GM13976 (cell line): Measurements from ENCODE around the gene PROSER3.

Experiments
- DNase-seq: peaks from one replicate; pipeline ENCODE4 v3.0.0; 2012; ENCODE audit warnings: low spot score
- CTCF ChIP-seq: IDR thresholded peaks from 2 replicates; pipeline ENCODE4 v1.5.1; 2012; ENCODE audit warnings: borderline replicate concordance, mild to moderate bottlenecking; ENCODE audit not compliant: insufficient read depth; ENCODE audit errors: extremely low read depth, missing control alignments, control extremely low read depth
- in situ Hi-C: fragments of 300-500 bp; cut with MboI; formaldehyde crosslinking; loops from one replicate; pipeline ENCODE4 v1.12.0; 2022; ENCODE audit warnings: low sequenced_read_pairs, mixed read lengths, inconsistent platforms; ENCODE audit not compliant: unreplicated experiment

PROSER3 gene

GRCh38 chr19:35789195-35789977 is 31.4 kb downstream of the PROSER3 start:
- in situ Hi-C loops, result no loop called here
- TF ChIP-seq CTCF, result no peak
- no peak for DNase-seq

- no peak for DNase-seq
- no peak for TF ChIP-seq CTCF
- in situ Hi-C loops, result no loop called here
Measured at GRCh38 chr19:35789978-35790944, 32.3 kb downstream of the PROSER3 start.

- in situ Hi-C loops, result no loop called here
- no peak for TF ChIP-seq CTCF
- DNase-seq, result no peak
Measured at GRCh38 chr19:35790981-35791813, 33.2 kb downstream of the PROSER3 start.

GRCh38 chr19:35791814-35792279 is 33.9 kb downstream of the PROSER3 start:
- no peak for DNase-seq
- TF ChIP-seq CTCF, result no peak
- in situ Hi-C loops, result no loop called here

GRCh38 chr19:35792312-35792711 is 34.3 kb downstream of the PROSER3 start:
- no peak for TF ChIP-seq CTCF
- in situ Hi-C loops, result no loop called here
- DNase-seq, result no peak

GRCh38 chr19:35792888-35793287 is 34.9 kb downstream of the PROSER3 start:
- in situ Hi-C loops, result no loop called here
- DNase-seq, result no peak
- TF ChIP-seq CTCF, result no peak
